Measurements from ENCODE around the gene INO80E. TPM values are rescaled to one million over a fixed set of nuclear protein-coding genes. Genes with fewer than 3 reads are reported as not detected.

Gene INO80E
- total RNA-seq, 1 donor from 2014 or later: 93.6 TPM

DNA sequence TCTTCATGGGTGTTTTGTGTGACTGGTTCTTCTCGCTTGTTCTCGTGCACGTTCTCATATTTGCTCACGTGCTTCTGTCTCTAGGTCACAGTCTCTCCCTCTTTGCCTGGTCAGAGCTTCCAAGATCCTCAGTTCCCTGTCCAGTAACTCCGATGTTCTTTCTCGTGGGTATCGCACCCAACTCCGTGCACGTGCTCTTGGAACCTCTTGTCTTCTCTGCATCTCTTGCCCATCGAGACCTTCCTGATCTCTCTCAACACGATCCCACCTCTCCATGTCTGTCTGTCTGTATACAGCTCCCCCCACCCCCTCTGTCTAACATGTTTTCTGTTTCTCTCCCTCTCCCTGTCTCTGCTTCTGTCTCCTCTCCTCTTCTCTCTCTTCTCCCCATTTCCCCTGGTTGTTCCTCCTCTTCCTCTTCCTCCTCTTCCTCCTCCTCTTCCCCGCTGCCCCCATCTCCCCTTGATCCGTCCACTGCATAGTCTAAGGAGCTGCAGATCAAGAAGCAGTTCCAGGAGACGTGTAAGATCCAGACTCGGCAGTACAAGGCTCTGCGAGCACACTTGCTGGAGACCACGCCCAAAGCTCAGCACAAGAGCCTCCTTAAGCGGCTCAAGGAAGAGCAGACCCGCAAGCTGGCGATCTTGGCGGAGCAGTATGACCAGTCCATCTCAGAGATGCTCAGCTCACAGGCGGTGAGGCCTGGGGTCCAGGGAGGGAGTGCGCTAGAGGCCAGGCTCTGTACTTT, 6.8 kb upstream of the INO80E start:
- no peak for ATAC-seq (ENCODE audit: low read depth)
- peaks cover 73% of the 10 kb centered on the region for H3K36me3 Mint-ChIP-seq (ENCODE audit: low read depth)
- H3K4me3 Mint-ChIP-seq: no peak overlapping the region
- no peak for TF ChIP-seq CTCF (IDR thresholded peaks at IDR 0.05)
- no peaks in the 10 kb centered on the region for H3K9me3 Mint-ChIP-seq
- DNase-seq: no peak
- no peaks in the 10 kb centered on the region for H3K27me3 Mint-ChIP-seq
- no peak overlapping the region for H3K27ac Mint-ChIP-seq
- intact Hi-C loops (cut with micrococcal nuclease): no loop called here
- H3K4me1 Mint-ChIP-seq: peaks cover 3% of the 10 kb centered on the region
- CTCF ChIA-PET: no interaction called here
- POLR2A ChIA-PET: interaction anchor here (0.7 kb wide), 1 partner anchor 49 kb away, joined by 15 read pairs; no protein-coding TSS in a partner anchor

GRCh38 chr16:29990034-29990433, 6.0 kb upstream of the INO80E start:
- Mint-ChIP-seq H3K9me3 (no peaks in the 10 kb centered on the region), H3K36me3 (ENCODE audit: low read depth) (peaks cover 66% of the 10 kb centered on the region), H3K27ac (no peak overlapping the region), H3K4me1 (peaks cover 11% of the 10 kb centered on the region), H3K4me3 (no peak overlapping the region), H3K27me3 (no peaks in the 10 kb centered on the region)
- TF ChIP-seq CTCF (IDR thresholded peaks at IDR 0.05): no peak
- POLR2A ChIA-PET: interaction anchor here (0.6 kb wide), 2 partner anchors 54 to 205 kb away, joined by 3 read pairs; no protein-coding TSS in a partner anchor
- intact Hi-C loops (cut with micrococcal nuclease): no loop called here
- CTCF ChIA-PET: no interaction called here
- DNase-seq (no peak), ATAC-seq (ENCODE audit: low read depth) (no peak)

DNA sequence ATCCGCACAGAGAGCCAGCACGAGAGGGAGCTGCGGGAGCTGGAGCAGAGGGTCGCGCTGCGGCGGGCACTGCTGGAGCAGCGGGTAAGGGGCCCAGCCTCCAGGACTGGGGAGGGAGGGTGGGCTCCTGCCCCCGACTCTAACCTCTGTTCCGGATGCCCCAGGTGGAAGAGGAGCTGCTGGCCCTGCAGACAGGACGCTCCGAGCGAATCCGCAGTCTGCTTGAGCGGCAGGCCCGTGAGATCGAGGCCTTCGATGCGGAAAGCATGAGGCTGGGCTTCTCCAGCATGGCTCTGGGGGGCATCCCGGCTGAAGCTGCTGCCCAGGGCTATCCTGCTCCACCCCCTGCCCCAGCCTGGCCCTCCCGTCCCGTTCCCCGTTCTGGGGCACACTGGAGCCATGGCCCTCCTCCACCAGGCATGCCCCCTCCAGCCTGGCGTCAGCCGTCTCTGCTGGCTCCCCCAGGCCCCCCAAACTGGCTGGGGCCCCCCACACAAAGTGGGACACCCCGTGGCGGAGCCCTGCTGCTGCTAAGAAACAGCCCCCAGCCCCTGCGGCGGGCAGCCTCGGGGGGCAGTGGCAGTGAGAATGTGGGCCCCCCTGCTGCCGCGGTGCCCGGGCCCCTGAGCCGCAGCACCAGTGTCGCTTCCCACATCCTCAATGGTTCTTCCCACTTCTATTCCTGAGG, 5.0 kb upstream of the INO80E start:
- no peak for ATAC-seq (ENCODE audit: low read depth)
- Mint-ChIP-seq H3K4me1 (peaks cover 13% of the 10 kb centered on the region), H3K36me3 (ENCODE audit: low read depth) (peaks cover 66% of the 10 kb centered on the region), H3K27ac (no peak overlapping the region), H3K27me3 (no peaks in the 10 kb centered on the region), H3K9me3 (no peaks in the 10 kb centered on the region), H3K4me3 (no peak overlapping the region)
- ChIA-PET CTCF (interaction anchor here (0.5 kb wide), 1 partner anchor 25 kb away, joined by 3 read pairs; no protein-coding TSS in a partner anchor), POLR2A (interaction anchor here (0.6 kb wide), 3 partner anchors 53 to 1025 kb away, joined by 3 to 4 read pairs (median 3); no protein-coding TSS in a partner anchor)
- intact Hi-C loops (cut with micrococcal nuclease): no loop called here
- no peak for DNase-seq
- no peak for TF ChIP-seq CTCF (IDR thresholded peaks at IDR 0.05)

GRCh38 chr16:29991571-29991904, 4.5 kb upstream of the INO80E start:
- Mint-ChIP-seq H3K27me3 (no peaks in the 10 kb centered on the region), H3K9me3 (no peaks in the 10 kb centered on the region), H3K4me1 (peaks cover 18% of the 10 kb centered on the region), H3K4me3 (no peak overlapping the region), H3K36me3 (ENCODE audit: low read depth) (peaks cover 66% of the 10 kb centered on the region), H3K27ac (no peak overlapping the region)
- DNase-seq (no peak), ATAC-seq (ENCODE audit: low read depth) (no peak)
- TF ChIP-seq CTCF (IDR thresholded peaks at IDR 0.05): no peak
- ChIA-PET POLR2A (no interaction called here), CTCF (interaction anchor here (0.5 kb wide), 1 partner anchor 25 kb away, joined by 3 read pairs; no protein-coding TSS in a partner anchor)
- intact Hi-C loops (cut with micrococcal nuclease): no loop called here

- intact Hi-C loops (cut with micrococcal nuclease): no loop called here
- Mint-ChIP-seq H3K27me3 (no peaks in the 10 kb centered on the region), H3K9me3 (no peaks in the 10 kb centered on the region), H3K4me3 (no peak overlapping the region), H3K27ac (peak overlapping the region; percentile 50), H3K4me1 (peaks cover 24% of the 10 kb centered on the region), H3K36me3 (ENCODE audit: low read depth) (peaks cover 65% of the 10 kb centered on the region)
- POLR2A ChIA-PET: interaction anchor here (1.4 kb wide), 1 partner anchor 11 kb away, joined by 12 read pairs; no protein-coding TSS in a partner anchor
- ATAC-seq (ENCODE audit: low read depth): no peak
- CTCF ChIA-PET: interaction anchor here (0.7 to 1.5 kb wide), 2 partner anchors 31 to 48 kb away, joined by 3 to 5 read pairs; partner anchors contain the start of gene TMEM219
- DNase-seq: no peak
- TF ChIP-seq CTCF (IDR thresholded peaks at IDR 0.05): no peak
Measured at GRCh38 chr16:29992344-29992967, 3.6 kb upstream of the INO80E start.

Measured in activated B cell treated with CpG ODN at 0.5 μM for 24 hours (primary cell).